SU-DHL-6 (cell line): ENCODE results near the gene DMD.
"Not testable (repeated sequence)": the region's sequence is repeated elsewhere in the genome, so short reads cannot be mapped to it uniquely, and the experiment has no call there.

ENCODE experiments used
- H2AFZ ChIP-seq: fragments of 200-600 bp; sonication (generic); 2 replicates; pipeline ENCODE4 v1.6.1; 2014; ENCODE audit warnings: low read depth, mild to moderate bottlenecking, moderate library complexity, mixed read lengths, antibody characterized with exemption, low read length; ENCODE audit not compliant: severe bottlenecking
- H3F3A ChIP-seq: fragments of 200-600 bp; shearing (Covaris generic); 2 replicates; pipeline ENCODE4 v1.6.0; 2016; ENCODE audit warnings: antibody characterized with exemption, mild to moderate bottlenecking; ENCODE audit not compliant: insufficient read depth
- H3K27ac ChIP-seq: fragments of 200-600 bp; sonication (generic); 2 replicates; pipeline ENCODE4 v1.5.1; 2016; ENCODE audit warnings: low read depth, mild to moderate bottlenecking, low read length, moderate library complexity, mixed read lengths
- H3K27me3 ChIP-seq: fragments of 200-600 bp; sonication (generic), shearing (Covaris generic); 2 replicates; pipeline ENCODE4 v1.6.0; 2014; ENCODE audit warnings: mild to moderate bottlenecking, low read length
- H3K36me3 ChIP-seq: fragments of 200-600 bp; sonication (generic); 2 replicates; pipeline ENCODE4 v1.6.1; 2014; ENCODE audit warnings: mild to moderate bottlenecking, low read length, mixed read lengths
- H3K4me2 ChIP-seq: fragments of 300-600, 200-600 bp; shearing (Covaris generic), sonication (generic); 2 replicates; pipeline ENCODE4 v1.6.0; 2014; ENCODE audit warnings: low read length, low read depth, mild to moderate bottlenecking; ENCODE audit not compliant: poor library complexity, severe bottlenecking
- H3K4me3 ChIP-seq: fragments of 200-600 bp; sonication (generic); 2 replicates; pipeline ENCODE4 v1.5.1; 2014; ENCODE audit warnings: antibody characterized with exemption, low read length, mild to moderate bottlenecking, mixed read lengths; ENCODE audit not compliant: insufficient read depth, poor library complexity, severe bottlenecking
- H3K79me2 ChIP-seq: fragments of 200-600 bp; sonication (generic); 2 replicates; pipeline ENCODE4 v1.6.1; 2014; ENCODE audit warnings: mild to moderate bottlenecking, low read length, moderate library complexity; ENCODE audit not compliant: insufficient read depth
- H3K9ac ChIP-seq: fragments of 200-600 bp; sonication (generic); 2 replicates; pipeline ENCODE4 v1.7.0; 2014; ENCODE audit warnings: mild to moderate bottlenecking, low read length
- H3K9me2 ChIP-seq: fragments of 200-600 bp; sonication (generic); replicated peaks from 2 replicates; pipeline ENCODE4 v1.6.1; 2014; ENCODE audit warnings: low read length; ENCODE audit not compliant: insufficient read depth
- H3K9me3 ChIP-seq: fragments of 200-600 bp; sonication (generic); 2 replicates; pipeline ENCODE4 v1.6.1; 2014; ENCODE audit warnings: low read length, mixed read lengths; ENCODE audit not compliant: insufficient read depth
- H4K20me1 ChIP-seq: fragments of 200-600 bp; sonication (generic); 2 replicates; pipeline ENCODE4 v1.6.1; 2014; ENCODE audit warnings: low read depth, mild to moderate bottlenecking, antibody characterized with exemption, low read length, moderate library complexity, mixed read lengths
- EZH2phosphoT487 ChIP-seq: fragments of 200-600 bp; sonication (generic), shearing (Covaris generic); conservative IDR thresholded peaks from 2 replicates; pipeline ENCODE4 v1.6.1; 2018; ENCODE audit warnings: mild to moderate bottlenecking, antibody characterized with exemption, low read length, moderate library complexity, mixed read lengths
- TF ChIP-seq, protein P1 (sequence below): fragments of 200-600 bp; sonication (generic); IDR thresholded peaks from one replicate; pipeline ENCODE4 v1.5.1; 2017; ENCODE audit warnings: antibody characterized with exemption, mild to moderate bottlenecking, low read length, moderate library complexity; ENCODE audit not compliant: insufficient read depth, poor library complexity, severe bottlenecking

The DMD gene

DNA sequence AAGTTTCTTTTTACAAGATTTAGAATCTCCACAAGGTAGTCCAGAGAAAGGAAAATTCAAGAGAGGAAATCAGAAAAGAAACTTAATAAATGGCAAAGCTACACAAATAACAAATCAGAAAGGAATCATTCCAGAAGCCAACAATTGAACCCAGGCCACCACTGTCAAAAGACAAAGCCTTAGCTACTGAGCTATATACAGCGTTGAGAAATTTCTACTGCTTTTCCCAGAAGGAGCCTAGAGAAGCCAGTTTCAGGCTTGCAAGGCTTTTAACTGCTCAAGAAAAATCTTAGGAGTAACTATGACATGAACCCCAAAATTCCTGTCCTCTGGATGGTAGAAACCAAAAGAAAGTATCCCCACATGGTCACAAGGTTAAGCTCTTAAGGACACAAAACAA, 129.0 kb downstream of the DMD start:
- H3K9me3 ChIP-seq, result no peaks in the 10 kb centered on the region
- H3K9me2 ChIP-seq, result no peaks in the 10 kb centered on the region
- TF ChIP-seq EZH2phosphoT487, result no peak
- TF ChIP-seq, protein P1, sequence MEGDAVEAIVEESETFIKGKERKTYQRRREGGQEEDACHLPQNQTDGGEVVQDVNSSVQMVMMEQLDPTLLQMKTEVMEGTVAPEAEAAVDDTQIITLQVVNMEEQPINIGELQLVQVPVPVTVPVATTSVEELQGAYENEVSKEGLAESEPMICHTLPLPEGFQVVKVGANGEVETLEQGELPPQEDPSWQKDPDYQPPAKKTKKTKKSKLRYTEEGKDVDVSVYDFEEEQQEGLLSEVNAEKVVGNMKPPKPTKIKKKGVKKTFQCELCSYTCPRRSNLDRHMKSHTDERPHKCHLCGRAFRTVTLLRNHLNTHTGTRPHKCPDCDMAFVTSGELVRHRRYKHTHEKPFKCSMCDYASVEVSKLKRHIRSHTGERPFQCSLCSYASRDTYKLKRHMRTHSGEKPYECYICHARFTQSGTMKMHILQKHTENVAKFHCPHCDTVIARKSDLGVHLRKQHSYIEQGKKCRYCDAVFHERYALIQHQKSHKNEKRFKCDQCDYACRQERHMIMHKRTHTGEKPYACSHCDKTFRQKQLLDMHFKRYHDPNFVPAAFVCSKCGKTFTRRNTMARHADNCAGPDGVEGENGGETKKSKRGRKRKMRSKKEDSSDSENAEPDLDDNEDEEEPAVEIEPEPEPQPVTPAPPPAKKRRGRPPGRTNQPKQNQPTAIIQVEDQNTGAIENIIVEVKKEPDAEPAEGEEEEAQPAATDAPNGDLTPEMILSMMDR, result no peak
- no peak overlapping the region for H2AFZ ChIP-seq
- H3F3A ChIP-seq, result no peaks in the 10 kb centered on the region
- no peak overlapping the region for H3K27ac ChIP-seq
- no peaks in the 10 kb centered on the region for H3K27me3 ChIP-seq
- H3K79me2 ChIP-seq, result no peaks in the 10 kb centered on the region
- H3K4me3 ChIP-seq, result no peak overlapping the region
- no peaks in the 10 kb centered on the region for H3K36me3 ChIP-seq
- H4K20me1 ChIP-seq, result no peaks in the 10 kb centered on the region
- no peak overlapping the region for H3K4me2 ChIP-seq
- no peak overlapping the region for H3K9ac ChIP-seq

DNA sequence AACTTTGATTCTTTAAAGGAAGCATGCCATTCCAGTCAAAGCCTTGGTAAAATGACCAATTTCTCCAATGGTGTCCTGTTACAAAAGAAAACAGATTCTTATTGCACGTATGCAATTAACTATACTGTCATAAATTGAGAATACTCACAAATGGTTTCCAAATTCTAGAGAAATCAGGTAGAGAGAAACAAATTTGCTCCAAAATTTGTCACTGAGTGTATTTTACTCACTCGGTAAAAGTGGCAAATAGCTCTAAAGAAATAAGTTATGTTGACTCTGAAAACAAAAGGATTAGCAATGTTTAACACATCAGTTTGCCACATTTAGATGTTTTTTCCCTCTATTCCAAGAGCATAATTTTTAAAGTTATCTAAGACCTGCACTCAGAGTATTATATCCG, 133.1 kb downstream of the DMD start:
- TF ChIP-seq, protein P1, result no peak
- TF ChIP-seq EZH2phosphoT487, result no peak
- H3K4me3 ChIP-seq, result no peak overlapping the region
- H3K36me3 ChIP-seq, result no peaks in the 10 kb centered on the region
- no peaks in the 10 kb centered on the region for H3K9me3 ChIP-seq
- no peaks in the 10 kb centered on the region for H3K9me2 ChIP-seq
- H3K27ac ChIP-seq, result no peak overlapping the region
- no peaks in the 10 kb centered on the region for H3K79me2 ChIP-seq
- H3K27me3 ChIP-seq, result no peaks in the 10 kb centered on the region
- H2AFZ ChIP-seq, result no peak overlapping the region
- no peak overlapping the region for H3K4me2 ChIP-seq
- H3K9ac ChIP-seq, result no peak overlapping the region
- H4K20me1 ChIP-seq, result no peaks in the 10 kb centered on the region
- no peaks in the 10 kb centered on the region for H3F3A ChIP-seq

DNA sequence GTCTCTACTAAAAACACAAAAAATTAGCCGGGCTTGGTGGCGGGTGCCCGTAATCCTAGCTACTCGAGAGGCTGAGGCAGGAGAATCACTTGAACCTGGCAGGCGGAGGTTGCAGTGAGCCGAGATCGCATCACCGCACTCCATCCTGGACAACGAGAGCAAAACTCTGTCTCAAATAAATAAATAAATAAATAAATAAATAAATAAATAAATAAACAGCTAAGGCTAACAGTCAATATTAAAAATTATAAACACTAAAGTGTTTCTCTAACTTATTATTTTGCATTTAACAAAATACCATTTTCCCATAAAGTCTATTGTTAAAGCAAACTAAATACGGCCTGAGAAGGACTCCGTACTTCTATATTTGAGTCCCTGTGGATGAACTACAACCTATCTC, 137.7 kb downstream of the DMD start:
- not testable (repeated sequence) for H3K27me3 ChIP-seq, H3K9me2 ChIP-seq, H2AFZ ChIP-seq, H3F3A ChIP-seq, H3K4me2 ChIP-seq, H4K20me1 ChIP-seq, H3K9me3 ChIP-seq, H3K27ac ChIP-seq, H3K4me3 ChIP-seq, H3K9ac ChIP-seq, H3K36me3 ChIP-seq, H3K79me2 ChIP-seq

DNA sequence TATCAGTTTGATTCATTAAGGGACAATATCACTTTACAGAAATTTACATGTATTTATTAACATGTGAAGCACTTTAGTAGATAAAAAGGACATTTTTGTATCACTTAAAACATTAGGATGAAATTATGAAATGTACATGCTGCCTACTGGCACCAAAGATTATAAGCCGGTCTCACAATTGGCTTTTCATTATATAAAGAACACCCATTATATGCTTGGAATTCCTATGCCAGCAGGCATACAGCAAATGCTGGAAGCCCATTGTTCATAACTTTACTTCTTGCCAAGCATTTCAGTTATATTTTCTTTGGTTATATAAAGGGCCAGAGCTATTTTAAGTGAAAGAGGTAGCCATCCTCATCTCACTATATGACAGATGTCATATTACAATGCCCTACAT, 145.9 kb downstream of the DMD start:
- Histone ChIP-seq H3K79me2 (no peaks in the 10 kb centered on the region), H3K9ac (no peak overlapping the region), H3K27me3 (no peaks in the 10 kb centered on the region), H3F3A (no peaks in the 10 kb centered on the region), H3K36me3 (no peaks in the 10 kb centered on the region), H3K4me3 (no peak overlapping the region), H2AFZ (no peak overlapping the region), H3K9me3 (no peaks in the 10 kb centered on the region), H3K4me2 (no peak overlapping the region), H3K27ac (no peak overlapping the region), H3K9me2 (no peaks in the 10 kb centered on the region), H4K20me1 (no peaks in the 10 kb centered on the region)
- no peak for TF ChIP-seq EZH2phosphoT487
